PC-9 (cell line): ENCODE data around the gene VCAN. TPM values are rescaled to one million over a fixed set of nuclear protein-coding genes. Genes with fewer than 3 reads are reported as not detected.

Source experiments
- BruUV-seq: library from RNA; stranded (reverse); fragments of 400-500 nt; replicated peaks from 2 replicates; lab custom pipeline; 2021; lab: Mats Ljungman, UMichigan
- CTCF ChIA-PET: fragments of 300-600 bp; sonication (Branson Sonifier 250); formaldehyde crosslinking; loops from one replicate; lab custom pipeline; 2022; ENCODE audit warnings: antibody characterized with exemption; lab: Charles Lee
- POLR2A ChIA-PET: fragments of 300-600 bp; sonication (Branson Sonifier 250); formaldehyde crosslinking; loops from one replicate; lab custom pipeline; 2022; ENCODE audit warnings: antibody characterized with exemption; ENCODE audit not compliant: unreplicated experiment; lab: Charles Lee
- DNase-seq, 2 experiments: peaks; one replicate each; pipeline versions ENCODE4 v3.0.0 to v3.0.0-alpha.2; 2015 to 2022; ENCODE audit warnings: mixed read lengths in 1 of 2
- H2AFZ ChIP-seq: fragments of 200-600 bp; sonication (generic); 2 replicates; pipeline ENCODE4 v1.8.1; 2017; ENCODE audit warnings: antibody characterized with exemption
- H3F3A ChIP-seq: fragments of 200-600 bp; sonication (generic); 2 replicates; pipeline ENCODE4 v1.8.1; 2017; ENCODE audit warnings: antibody characterized with exemption, mild to moderate bottlenecking, low read depth; ENCODE audit not compliant: insufficient read depth
- H3K27ac ChIP-seq: fragments of 200-600 bp; sonication (generic); 2 replicates; pipeline ENCODE4 v1.6.1; 2016; ENCODE audit warnings: mixed run types
- H3K27me3 ChIP-seq: fragments of 200-600 bp; sonication (generic); 2 replicates; pipeline ENCODE4 v1.6.1; 2016; ENCODE audit warnings: low read depth, mixed run types; ENCODE audit not compliant: insufficient read depth
- H3K36me3 ChIP-seq: fragments of 200-600 bp; sonication (generic); 2 replicates; pipeline ENCODE4 v1.6.1; 2016; ENCODE audit warnings: low read depth, mixed run types
- H3K4me1 ChIP-seq: fragments of 200-600 bp; sonication (generic); replicated peaks from 2 replicates; pipeline ENCODE4 v1.6.1; 2016; ENCODE audit warnings: mixed run types; ENCODE audit not compliant: insufficient read depth
- H3K4me2 ChIP-seq: fragments of 200-600 bp; sonication (generic); 2 replicates; pipeline ENCODE4 v1.6.1; 2017; ENCODE audit warnings: mixed run types
- H3K4me3 ChIP-seq: fragments of 200-600 bp; sonication (generic); 2 replicates; pipeline ENCODE4 v1.6.1; 2016; ENCODE audit warnings: mixed run types
- H3K79me2 ChIP-seq: fragments of 200-600 bp; sonication (generic); 2 replicates; pipeline ENCODE4 v1.6.1; 2017; ENCODE audit warnings: low read depth, mixed run types
- H3K9me2 ChIP-seq: fragments of 200-600 bp; sonication (generic); 2 replicates; pipeline ENCODE4 v1.8.1; 2017; ENCODE audit warnings: mild to moderate bottlenecking; ENCODE audit not compliant: insufficient read depth
- H3K9me3 ChIP-seq: fragments of 200-600 bp; sonication (generic); 2 replicates; pipeline ENCODE4 v1.8.1; 2016; ENCODE audit warnings: low read depth; ENCODE audit not compliant: insufficient read depth
- H4K20me1 ChIP-seq: fragments of 200-600 bp; sonication (generic); 2 replicates; pipeline ENCODE4 v1.8.1; 2017; ENCODE audit not compliant: insufficient read depth
- CTCF ChIP-seq: fragments of 200-600 bp; sonication (generic); conservative IDR thresholded peaks from 2 replicates; pipeline ENCODE4 v1.6.1; 2017; ENCODE audit warnings: mixed run types, antibody characterized with exemption, mild to moderate bottlenecking, moderate library complexity
- EZH2 ChIP-seq: fragments of 200-600 bp; sonication (generic); IDR thresholded peaks from 2 replicates; pipeline ENCODE4 v1.8.0; 2017; ENCODE audit warnings: antibody characterized with exemption, low read depth
- intact Hi-C: fragments of 100-400 bp; cut with micrococcal nuclease; formaldehyde crosslinking; loops from one replicate; pipeline ENCODE4 v1.10.0; 2022; ENCODE audit not compliant: unreplicated experiment
- total RNA-seq: library from RNA; stranded (reverse); gene quantifications from 2 replicates; pipeline ENCODE4 v1.2.3, GENCODE V29; 2021

The VCAN gene
- total RNA-seq, 1 experiment from 2014 or later, result 0.28 TPM

GRCh38 chr5:83555263-83555662 lies 83.7 kb downstream of the VCAN start:
- H3K4me2 ChIP-seq, result no peak overlapping the region
- intact Hi-C loops, result no loop called here

GRCh38 chr5:83556190-83556589 lies 84.6 kb downstream of the VCAN start:
- H3K79me2 ChIP-seq, result no peaks in the 10 kb centered on the region
- no peaks in the 10 kb centered on the region for H3F3A ChIP-seq
- no peak overlapping the region for H3K4me3 ChIP-seq
- H3K4me2 ChIP-seq, result no peak overlapping the region
- no peaks in the 10 kb centered on the region for H3K4me1 ChIP-seq
- H3K36me3 ChIP-seq, result no peaks in the 10 kb centered on the region
- POLR2A ChIA-PET, result no interaction called here
- H3K9me3 ChIP-seq, result no peaks in the 10 kb centered on the region
- no TSS peak for BruUV-seq
- no peak for DNase-seq
- H3K9me2 ChIP-seq, result no peaks in the 10 kb centered on the region
- CTCF ChIA-PET, result no interaction called here
- H3K27me3 ChIP-seq, result peaks cover 3% of the 10 kb centered on the region; the same call in 1 of the 2 replicates
- intact Hi-C loops, result no loop called here
- H4K20me1 ChIP-seq, result no peaks in the 10 kb centered on the region
- TF ChIP-seq EZH2 (no peak), CTCF (no peak)
- H3K27ac ChIP-seq, result no peak overlapping the region
- no peak overlapping the region for H2AFZ ChIP-seq

More at GRCh38 chr5:83555263-83555662, 83.7 kb downstream of the VCAN start:
- no peak for DNase-seq
- Histone ChIP-seq H3K4me3 (no peak overlapping the region), H3K9me2 (no peaks in the 10 kb centered on the region), H4K20me1 (no peaks in the 10 kb centered on the region), H3K36me3 (no peaks in the 10 kb centered on the region), H3K27ac (no peak overlapping the region), H3K27me3 (no peaks in the 10 kb centered on the region), H3K4me1 (no peaks in the 10 kb centered on the region), H3K9me3 (no peaks in the 10 kb centered on the region), H3F3A (no peaks in the 10 kb centered on the region), H2AFZ (no peak overlapping the region), H3K79me2 (no peaks in the 10 kb centered on the region)
- POLR2A ChIA-PET, result no interaction called here
- BruUV-seq, result no TSS peak
- CTCF ChIA-PET, result no interaction called here
- TF ChIP-seq EZH2, result no peak
- TF ChIP-seq CTCF, result no peak

GRCh38 chr5:83559118-83559785 lies 87.7 kb downstream of the VCAN start:
- Histone ChIP-seq H3K9me3 (peaks cover 8% of the 10 kb centered on the region; the same call in 1 of the 2 replicates), H3F3A (peaks cover 3% of the 10 kb centered on the region; the same call in 1 of the 2 replicates), H3K4me2 (no peak overlapping the region), H3K9me2 (no peaks in the 10 kb centered on the region), H3K27ac (no peak overlapping the region), H2AFZ (no peak overlapping the region), H3K4me3 (no peak overlapping the region), H4K20me1 (no peaks in the 10 kb centered on the region), H3K36me3 (no peaks in the 10 kb centered on the region), H3K4me1 (0 out of 2 replicates have a peak, but pooled peaks cover 5% of the 10 kb centered on the region), H3K79me2 (no peaks in the 10 kb centered on the region), H3K27me3 (peaks cover 8% of the 10 kb centered on the region; the same call in 1 of the 2 replicates)
- CTCF ChIA-PET, result no interaction called here
- intact Hi-C loops, result no loop called here
- no TSS peak for BruUV-seq
- POLR2A ChIA-PET, result no interaction called here
- no peak for DNase-seq
- no peak for TF ChIP-seq EZH2
- TF ChIP-seq CTCF, result no peak
